SU-DHL-6 (cell line): ENCODE measurements around the gene CPLX3.

Experiments
- CTCF ChIP-seq: fragments of 200-600 bp; sonication (generic); IDR thresholded peaks from one replicate; pipeline ENCODE4 v1.5.1; 2017; ENCODE audit warnings: antibody characterized with exemption, mild to moderate bottlenecking, low read length, moderate library complexity; ENCODE audit not compliant: insufficient read depth, poor library complexity, severe bottlenecking
- EZH2phosphoT487 ChIP-seq: fragments of 200-600 bp; sonication (generic), shearing (Covaris generic); conservative IDR thresholded peaks from 2 replicates; pipeline ENCODE4 v1.6.1; 2018; ENCODE audit warnings: mild to moderate bottlenecking, antibody characterized with exemption, low read length, moderate library complexity, mixed read lengths

GRCh38 chr15:74801311-74801997 lies 25.0 kb upstream of the CPLX3 start:
- no peak for TF ChIP-seq CTCF
- TF ChIP-seq EZH2phosphoT487: no peak
